Erythroblast (primary cell): ENCODE data around the gene MYO1H.

ENCODE experiments used
- GATA1 ChIP-seq: IDR thresholded peaks from 2 replicates; pipeline ENCODE4 v1.6.1; 2011; ENCODE audit warnings: low read depth, mild to moderate bottlenecking, control low read depth, low read length, moderate library complexity
- POLR2A ChIP-seq: IDR thresholded peaks from 2 replicates; pipeline ENCODE4 v1.6.1; 2011; ENCODE audit warnings: mild to moderate bottlenecking, low read length

GRCh38 chr12:109430244-109430643 is 82.5 kb downstream of the MYO1H start:
- TF ChIP-seq POLR2A (no peak), GATA1 (no peak)
